ENCODE results near the gene LRP2BP.

The LRP2BP gene

DNA sequence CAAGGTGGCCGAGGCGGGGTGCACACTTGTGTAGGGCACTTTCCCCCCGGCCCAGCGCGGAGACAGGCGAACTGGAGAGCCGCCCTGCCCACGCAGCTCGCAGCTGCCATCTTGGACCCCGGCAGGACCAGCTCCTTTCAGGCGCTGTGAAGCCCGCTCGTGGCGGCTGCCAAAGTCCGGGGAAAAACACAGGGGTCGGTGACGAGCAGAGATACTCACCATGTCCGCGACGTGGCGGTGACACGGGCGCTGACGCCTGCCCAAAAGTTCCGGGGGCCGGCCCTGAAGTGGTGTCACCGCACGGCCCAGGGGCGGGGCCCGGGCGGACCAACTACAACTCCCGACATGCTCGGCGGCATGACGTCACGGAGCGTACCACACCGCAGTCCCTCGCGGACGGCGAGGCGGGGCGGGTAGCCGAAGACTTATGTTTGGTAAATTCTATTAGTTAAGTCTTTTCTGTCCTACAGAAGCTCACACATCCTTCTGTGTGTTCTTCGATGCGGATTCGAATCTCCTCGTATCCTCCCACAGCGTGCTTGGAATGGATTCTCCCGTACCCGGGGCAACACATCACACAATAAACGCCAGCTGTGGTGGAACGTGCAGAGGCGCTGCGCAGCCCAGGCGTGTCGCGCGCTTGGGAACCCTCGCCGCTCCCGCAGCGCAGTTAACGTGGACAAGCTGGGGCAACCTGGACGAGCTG lies 30.1 kb upstream of the LRP2BP start, which contains the start of gene UFSP2:
Gene UFSP2, minus strand, starts transcription at position 318 of the 706 bp plus-strand sequence. Its CDS starts 96 bp downstream, at position 222.
- Histone ChIP-seq H3K4me3 (peak within 1 kb of the TSS; percentile 77), H3K27ac (peak within 1 kb of the TSS; percentile 90 to 97)
- DNase-seq (ENCODE audit: low spot score) = peak; percentile 94
- TF ChIP-seq, protein P1, sequence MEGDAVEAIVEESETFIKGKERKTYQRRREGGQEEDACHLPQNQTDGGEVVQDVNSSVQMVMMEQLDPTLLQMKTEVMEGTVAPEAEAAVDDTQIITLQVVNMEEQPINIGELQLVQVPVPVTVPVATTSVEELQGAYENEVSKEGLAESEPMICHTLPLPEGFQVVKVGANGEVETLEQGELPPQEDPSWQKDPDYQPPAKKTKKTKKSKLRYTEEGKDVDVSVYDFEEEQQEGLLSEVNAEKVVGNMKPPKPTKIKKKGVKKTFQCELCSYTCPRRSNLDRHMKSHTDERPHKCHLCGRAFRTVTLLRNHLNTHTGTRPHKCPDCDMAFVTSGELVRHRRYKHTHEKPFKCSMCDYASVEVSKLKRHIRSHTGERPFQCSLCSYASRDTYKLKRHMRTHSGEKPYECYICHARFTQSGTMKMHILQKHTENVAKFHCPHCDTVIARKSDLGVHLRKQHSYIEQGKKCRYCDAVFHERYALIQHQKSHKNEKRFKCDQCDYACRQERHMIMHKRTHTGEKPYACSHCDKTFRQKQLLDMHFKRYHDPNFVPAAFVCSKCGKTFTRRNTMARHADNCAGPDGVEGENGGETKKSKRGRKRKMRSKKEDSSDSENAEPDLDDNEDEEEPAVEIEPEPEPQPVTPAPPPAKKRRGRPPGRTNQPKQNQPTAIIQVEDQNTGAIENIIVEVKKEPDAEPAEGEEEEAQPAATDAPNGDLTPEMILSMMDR (IDR thresholded peaks at IDR 0.05) = no peak

DNA sequence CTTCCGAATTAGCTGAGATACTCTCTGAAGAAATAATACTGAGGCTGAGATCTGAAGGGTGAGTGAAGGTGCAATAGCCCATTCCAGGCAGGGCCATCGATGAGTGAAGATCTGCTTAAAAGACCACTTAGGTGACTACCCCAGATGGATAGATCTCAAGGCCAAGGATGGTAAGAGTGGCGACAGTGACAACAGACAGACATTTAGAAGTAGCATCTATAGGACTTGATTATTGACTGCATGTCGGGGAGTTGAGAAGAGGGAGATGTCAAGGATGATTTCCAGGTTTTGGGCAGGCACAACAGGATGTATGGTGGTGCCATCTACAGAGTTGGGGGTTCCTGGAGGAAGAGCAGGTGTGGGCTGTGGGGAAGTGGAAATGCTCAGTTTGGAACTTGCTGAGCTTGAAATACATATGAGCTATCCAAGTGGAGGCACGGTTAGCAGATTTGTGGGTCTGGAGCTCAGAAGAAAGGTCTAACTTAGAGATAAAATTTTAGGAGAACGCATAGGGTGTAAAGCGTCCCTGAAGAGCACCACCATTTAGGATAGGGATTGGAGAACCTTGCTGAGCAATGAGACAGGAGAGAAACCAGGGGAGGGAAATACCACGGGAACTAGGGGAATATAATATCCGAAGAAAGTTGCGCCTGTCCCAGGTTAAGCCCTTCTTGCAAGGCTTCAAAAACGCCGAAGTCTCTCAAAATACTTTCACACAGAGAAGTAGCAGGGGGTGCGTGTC lies 29.4 kb upstream of the LRP2BP start:
- Histone ChIP-seq H3K4me3 (peak overlapping the region; percentile 77), H3K27ac (peak overlapping the region; percentile 90 to 97)
- DNase-seq (ENCODE audit: low spot score) = no peak
- TF ChIP-seq, protein P1 (IDR thresholded peaks at IDR 0.05) = no peak

DNA sequence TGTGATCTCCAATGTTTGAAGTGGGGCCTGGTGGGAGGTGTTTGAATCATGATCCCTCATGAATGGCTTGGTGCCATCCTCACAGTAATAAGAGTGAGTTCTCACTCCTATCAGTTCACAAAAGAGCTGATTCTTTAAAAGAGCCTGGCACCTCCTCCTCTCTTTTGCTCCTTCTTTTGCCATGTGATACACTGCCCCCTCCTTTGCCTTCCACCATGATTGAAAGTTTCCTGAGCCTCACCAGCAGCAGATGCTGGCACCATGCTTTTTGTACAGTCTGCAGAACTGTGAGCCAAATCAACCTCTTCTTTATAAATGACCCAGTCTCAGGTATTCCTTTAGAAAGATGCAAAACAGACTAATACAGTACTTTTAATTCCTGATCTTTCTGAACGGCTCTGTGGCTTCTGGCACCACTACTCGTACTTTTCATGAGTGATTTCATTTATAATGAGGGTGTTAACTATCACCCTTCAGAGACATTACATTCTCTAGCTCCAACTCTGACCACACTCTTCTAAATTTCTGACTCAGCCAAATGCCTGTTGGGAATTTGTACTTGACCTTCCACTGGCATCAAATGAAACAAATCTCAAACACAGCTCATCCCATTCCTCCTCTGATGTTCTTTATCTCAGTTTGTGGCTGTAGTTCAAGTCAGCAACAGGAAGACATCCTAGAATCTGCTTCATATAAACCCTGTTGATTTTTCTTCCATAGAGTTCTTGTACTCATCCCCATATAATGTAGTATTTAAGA lies 25.8 kb upstream of the LRP2BP start:
- no peak overlapping the region for H3K27ac ChIP-seq
- DNase-seq (ENCODE audit: low spot score) = no peak
- TF ChIP-seq, protein P1 (IDR thresholded peaks at IDR 0.05) = no peak
- H3K4me3 ChIP-seq = no peak overlapping the region

DNA sequence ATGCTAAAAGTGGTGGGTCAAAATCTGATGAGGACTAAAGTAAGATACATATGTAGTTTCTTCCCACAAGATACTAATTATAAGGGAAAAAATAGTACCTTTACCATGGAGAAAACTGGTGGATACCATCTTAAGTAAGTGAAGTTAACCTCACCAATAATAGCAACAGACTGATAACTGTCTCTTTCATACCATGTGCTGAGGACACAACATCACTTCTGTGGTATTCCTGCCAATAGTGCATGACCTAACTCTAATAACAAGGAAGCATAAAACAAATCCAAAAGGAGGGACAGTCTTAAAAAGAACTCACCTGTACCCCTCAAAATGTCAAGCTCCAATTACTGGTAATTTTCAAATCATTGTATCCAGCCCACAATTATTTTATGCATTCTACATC lies 21.2 kb upstream of the LRP2BP start:
- no peak overlapping the region for H3K27ac ChIP-seq
- no peak for DNase-seq (ENCODE audit: low spot score)
- TF ChIP-seq, protein P1 (IDR thresholded peaks at IDR 0.05) = no peak
- no peak overlapping the region for H3K4me3 ChIP-seq

DNA sequence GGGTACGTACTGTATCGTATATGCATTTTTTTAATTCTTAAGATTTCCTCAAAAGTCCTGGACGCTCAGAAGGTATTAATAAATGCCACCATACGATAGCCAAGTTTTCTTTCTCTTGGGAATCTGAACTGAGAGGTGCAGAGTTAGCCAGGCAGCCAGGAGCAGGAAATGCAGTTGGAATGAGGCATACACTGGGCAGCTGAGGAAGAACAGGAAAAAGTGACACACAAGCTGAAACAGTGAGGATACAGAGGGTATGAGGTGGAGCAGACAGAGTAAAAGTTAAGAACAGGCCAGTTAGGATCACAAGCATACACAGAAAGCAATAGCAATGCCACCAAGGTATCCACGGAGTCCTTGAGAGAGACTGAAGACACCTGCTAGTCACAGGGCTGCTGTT lies 16.7 kb upstream of the LRP2BP start:
- TF ChIP-seq, protein P1 (IDR thresholded peaks at IDR 0.05) = no peak
- peak overlapping the region in 1 of 2 donors; percentile 1 for H3K27ac ChIP-seq
- no peak for DNase-seq (ENCODE audit: low spot score)
- H3K4me3 ChIP-seq = no peak overlapping the region

DNA sequence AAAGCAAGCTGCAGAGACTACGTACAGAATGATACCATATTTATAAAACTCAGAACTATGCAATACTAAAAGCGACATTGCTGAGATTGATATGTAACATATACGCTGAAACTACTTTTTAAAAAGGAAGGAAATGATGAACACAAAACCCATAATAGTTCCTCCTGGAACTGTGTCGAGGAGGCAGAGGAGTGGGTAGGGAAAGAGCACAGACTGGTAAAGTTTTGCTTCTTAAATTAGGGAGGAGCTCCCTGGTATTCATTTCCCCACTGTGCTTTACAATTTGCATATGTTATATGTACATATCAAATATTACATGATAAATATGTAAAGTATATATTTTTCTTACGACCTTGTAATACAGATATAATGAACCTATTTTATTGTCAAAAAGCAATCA lies 16.1 kb upstream of the LRP2BP start:
- DNase-seq (ENCODE audit: low spot score) = no peak
- Histone ChIP-seq H3K27ac (no peak overlapping the region), H3K4me3 (no peak overlapping the region)
- TF ChIP-seq, protein P1 (IDR thresholded peaks at IDR 0.05) = no peak
